CD4-positive, alpha-beta T cell (primary cell): Measurements from ENCODE around the gene RPL12. TPM values are rescaled to one million over a fixed set of nuclear protein-coding genes. Genes with fewer than 3 reads are reported as not detected.
A peak's percentile ranks its signal among the peaks of the same experiment; 100 is the strongest.

Experiments
- ATAC-seq: fragments of 200-7000 bp; cut with Tn5 transposase; one replicate; pipeline ENCODE4 v1.10.0; 2022; ENCODE audit warnings: mild to moderate bottlenecking; ENCODE audit not compliant: poor library complexity
- CTCF ChIA-PET: fragments of 350-600 bp; sonication (Branson Sonifier 250); formaldehyde crosslinking; loops from one replicate; lab custom pipeline; 2021; ENCODE audit warnings: antibody characterized with exemption, inconsistent platforms; lab: Charles Lee
- POLR2A ChIA-PET: fragments of 350-600 bp; sonication (Branson Sonifier 250); formaldehyde crosslinking; loops from one replicate; lab custom pipeline; 2021; ENCODE audit warnings: antibody characterized with exemption, inconsistent platforms; lab: Charles Lee
- DNase-seq, 14 experiments: peaks; one replicate each; pipeline ENCODE4 v3.0.0-alpha.2; 2013 to 2020; ENCODE audit warnings: mixed read lengths in 2 of 14
- H3K27ac ChIP-seq, 2 donors: one replicate each; pipeline versions ENCODE4 v1.5.1 to v1.7.0; 2013; ENCODE audit warnings: low read length in 2 of 2, low read depth in 1 of 2, mild to moderate bottlenecking in 1 of 2
- H3K27me3 ChIP-seq, 2 experiments: 1 replicate in 1 of 2; 2 replicates in 1 of 2; pipeline versions ENCODE4 v1.6.1 to v1.7.0; 2013; ENCODE audit warnings: low read length in 2 of 2, control low read depth in 1 of 2, mild to moderate bottlenecking in 1 of 2, moderate library complexity in 1 of 2; ENCODE audit not compliant: insufficient read depth in 2 of 2, control insufficient read depth in 1 of 2
- H3K36me3 ChIP-seq: one replicate; pipeline ENCODE4 v1.6.1; 2013; ENCODE audit warnings: low read length, control low read depth; ENCODE audit not compliant: insufficient read depth
- H3K4me1 ChIP-seq: one replicate; pipeline ENCODE4 v1.6.1; 2013; ENCODE audit warnings: low read length, control low read depth; ENCODE audit not compliant: insufficient read depth
- H3K4me3 ChIP-seq: one replicate; pipeline ENCODE4 v1.5.1; 2013; ENCODE audit warnings: mild to moderate bottlenecking, low read length, moderate library complexity
- H3K9me3 ChIP-seq, 2 experiments: 1 replicate in 1 of 2; 2 replicates in 1 of 2; pipeline versions ENCODE4 v1.6.1 to v1.7.0; 2013; ENCODE audit warnings: low read length in 2 of 2, mild to moderate bottlenecking in 2 of 2, control low read depth in 1 of 2, moderate library complexity in 1 of 2; ENCODE audit not compliant: control insufficient read depth in 1 of 2, insufficient read depth in 1 of 2
- H3K27ac Mint-ChIP-seq: one replicate; pipeline ENCODE4 v1.8.0; 2020; ENCODE audit warnings: mixed read lengths
- H3K27me3 Mint-ChIP-seq: one replicate; pipeline ENCODE4 v1.8.0; 2021; ENCODE audit warnings: mixed read lengths
- H3K36me3 Mint-ChIP-seq: one replicate; pipeline ENCODE4 v1.8.0; 2021; ENCODE audit warnings: low read depth, mixed read lengths
- H3K4me1 Mint-ChIP-seq: one replicate; pipeline ENCODE4 v1.8.0; 2021; ENCODE audit warnings: low read depth, mixed read lengths
- H3K4me3 Mint-ChIP-seq: one replicate; pipeline ENCODE4 v1.8.0; 2020; ENCODE audit warnings: mild to moderate bottlenecking, mixed read lengths
- H3K9me3 Mint-ChIP-seq: one replicate; pipeline ENCODE4 v1.8.0; 2020; ENCODE audit warnings: mixed read lengths
- intact Hi-C, 2 experiments: fragments of 100-400 bp; cut with DNase I in 1 of 2; cut with micrococcal nuclease in 1 of 2; formaldehyde crosslinking; loops; one replicate each; pipeline versions ENCODE4 v1.15.1 to v1.9.0; 2023 to 2025; cut with DNase I, micrococcal nuclease
- total RNA-seq, 174 experiments: library from RNA in 2 of 174; stranded (reverse) in 2 of 174; gene quantifications; one replicate each; pipeline ENCODE4 v1.2.3 and lab custom pipeline; 2021 to 2026
- TF ChIP-seq, protein P1 (sequence below): fragments of 200-600 bp; IDR thresholded peaks from one replicate; pipeline ENCODE4 v1.8.0; 2022; ENCODE audit warnings: antibody characterized with exemption, mild to moderate bottlenecking

Gene RPL12
- total RNA-seq, 2 experiments from 2014 or later, result 1,884 to 1,993 TPM

- ChIA-PET CTCF (interaction anchor here (0.7 kb wide), 1 partner anchor 10 kb away, joined by 3 read pairs; no protein-coding TSS in a partner anchor), POLR2A (no interaction called here)
- peaks cover 37% of the 10 kb centered on the region for H3K4me1 Mint-ChIP-seq
- H3K4me3 Mint-ChIP-seq, result no peak overlapping the region
- H3K27ac Mint-ChIP-seq, result peak overlapping the region; percentile 71
- Histone ChIP-seq H3K36me3 (peaks cover 72% of the 10 kb centered on the region), H3K27ac (no peak overlapping the region), H3K27me3 (no peaks in the 10 kb centered on the region), H3K4me3 (no peak overlapping the region), H3K4me1 (peaks cover 39% of the 10 kb centered on the region), H3K9me3 (peaks cover 0 to 7% of the 10 kb centered on the region in 2 experiments)
- TF ChIP-seq, protein P1, sequence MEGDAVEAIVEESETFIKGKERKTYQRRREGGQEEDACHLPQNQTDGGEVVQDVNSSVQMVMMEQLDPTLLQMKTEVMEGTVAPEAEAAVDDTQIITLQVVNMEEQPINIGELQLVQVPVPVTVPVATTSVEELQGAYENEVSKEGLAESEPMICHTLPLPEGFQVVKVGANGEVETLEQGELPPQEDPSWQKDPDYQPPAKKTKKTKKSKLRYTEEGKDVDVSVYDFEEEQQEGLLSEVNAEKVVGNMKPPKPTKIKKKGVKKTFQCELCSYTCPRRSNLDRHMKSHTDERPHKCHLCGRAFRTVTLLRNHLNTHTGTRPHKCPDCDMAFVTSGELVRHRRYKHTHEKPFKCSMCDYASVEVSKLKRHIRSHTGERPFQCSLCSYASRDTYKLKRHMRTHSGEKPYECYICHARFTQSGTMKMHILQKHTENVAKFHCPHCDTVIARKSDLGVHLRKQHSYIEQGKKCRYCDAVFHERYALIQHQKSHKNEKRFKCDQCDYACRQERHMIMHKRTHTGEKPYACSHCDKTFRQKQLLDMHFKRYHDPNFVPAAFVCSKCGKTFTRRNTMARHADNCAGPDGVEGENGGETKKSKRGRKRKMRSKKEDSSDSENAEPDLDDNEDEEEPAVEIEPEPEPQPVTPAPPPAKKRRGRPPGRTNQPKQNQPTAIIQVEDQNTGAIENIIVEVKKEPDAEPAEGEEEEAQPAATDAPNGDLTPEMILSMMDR, result no peak
- no peak for ATAC-seq
- H3K27me3 Mint-ChIP-seq, result no peaks in the 10 kb centered on the region
- DNase-seq, result no peak
- intact Hi-C loops, result no loop called here
- no peaks in the 10 kb centered on the region for H3K9me3 Mint-ChIP-seq
- peaks cover 95% of the 10 kb centered on the region for H3K36me3 Mint-ChIP-seq
Observed at GRCh38 chr9:127447416-127448111, 3.6 kb downstream of the RPL12 start.

DNA sequence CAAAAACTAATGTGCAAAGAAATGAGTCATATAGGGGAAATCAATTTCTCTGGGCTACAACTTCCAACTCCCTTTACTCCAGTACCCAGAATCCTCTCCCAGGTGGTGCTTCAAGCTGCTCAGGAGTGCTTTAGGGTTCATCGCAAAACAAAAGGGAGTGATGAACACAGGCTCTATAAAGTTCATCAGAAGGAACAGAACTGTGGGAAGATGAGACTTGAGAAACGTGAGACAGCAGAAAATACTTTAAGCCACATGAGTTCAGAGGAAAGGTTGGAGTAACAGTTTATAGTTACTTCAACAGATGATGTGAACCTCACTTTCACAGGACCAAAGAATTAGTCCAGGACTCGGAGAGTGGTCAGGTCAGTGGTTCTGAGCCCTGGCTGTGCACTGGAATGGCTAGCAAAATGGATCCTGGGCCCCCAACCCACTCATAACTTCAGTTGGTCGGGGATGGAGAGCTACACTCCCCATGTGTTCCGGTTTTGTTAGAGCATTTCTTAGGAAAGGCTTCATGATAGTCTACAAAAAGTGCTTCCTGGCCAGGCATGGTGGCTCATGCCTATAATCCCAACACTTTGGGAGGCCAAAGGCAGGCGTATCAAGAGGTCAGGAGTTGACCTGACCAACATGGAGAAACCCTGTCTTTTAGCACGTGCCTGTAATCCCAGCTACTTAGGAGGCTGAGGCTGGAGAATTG is 4.3 kb downstream of the RPL12 start:
- Histone ChIP-seq H3K4me1 (peaks cover 32% of the 10 kb centered on the region), H3K36me3 (peaks cover 75% of the 10 kb centered on the region), H3K27ac (no peak overlapping the region), H3K4me3 (no peak overlapping the region), H3K27me3 (no peaks in the 10 kb centered on the region), H3K9me3 (peaks cover 0 to 7% of the 10 kb centered on the region in 2 experiments)
- DNase-seq (no peak), ATAC-seq (no peak)
- Mint-ChIP-seq H3K9me3 (no peaks in the 10 kb centered on the region), H3K4me1 (peaks cover 30% of the 10 kb centered on the region), H3K27me3 (no peaks in the 10 kb centered on the region), H3K4me3 (no peak overlapping the region), H3K36me3 (peaks cover 97% of the 10 kb centered on the region), H3K27ac (peak overlapping the region; percentile 71)
- TF ChIP-seq, protein P1, result no peak
- POLR2A ChIA-PET, result no interaction called here
- intact Hi-C loops, result no loop called here
- CTCF ChIA-PET, result interaction anchor here (0.7 kb wide), 1 partner anchor 9 kb away, joined by 3 read pairs; no protein-coding TSS in a partner anchor

DNA sequence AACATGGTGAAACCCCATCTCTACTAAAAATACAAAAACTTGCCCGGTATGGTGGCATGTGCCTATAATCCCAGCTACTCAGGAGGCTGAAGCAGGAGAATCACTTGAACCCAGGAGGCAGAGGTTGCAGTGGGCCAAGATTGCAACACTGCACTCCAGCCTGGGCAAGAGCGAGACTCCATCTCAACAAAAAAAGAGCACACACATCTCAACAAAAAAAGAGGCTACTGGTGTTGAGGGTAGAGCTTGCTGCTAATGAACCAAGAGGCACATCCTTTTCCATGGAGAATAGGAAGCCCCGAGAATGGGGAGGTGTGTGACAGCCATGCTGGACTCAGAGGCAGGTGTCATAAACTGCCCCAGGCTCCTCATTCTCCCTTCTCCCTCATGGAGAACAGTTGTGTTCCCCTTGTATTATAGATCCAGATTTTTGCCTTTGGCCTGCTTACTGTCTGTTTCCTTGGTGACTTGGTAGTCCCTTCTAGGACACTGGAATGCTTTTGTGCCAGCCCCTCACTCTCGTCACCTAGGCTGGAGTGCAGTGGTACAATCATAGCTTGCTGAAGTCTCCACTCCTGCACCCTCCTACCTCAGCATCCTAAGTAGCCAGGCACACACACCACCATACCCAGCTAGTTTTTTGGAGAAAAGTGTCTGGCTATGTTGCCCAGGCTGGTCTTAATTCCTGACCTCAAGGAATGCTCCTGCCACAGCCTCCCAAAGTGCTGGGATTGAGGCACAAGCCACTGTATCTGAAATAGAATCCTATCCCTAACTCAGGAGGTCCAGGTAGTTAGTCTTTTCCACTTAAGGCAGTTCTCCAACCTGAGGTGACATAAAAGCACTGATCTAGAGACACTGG is 5.1 kb downstream of the RPL12 start:
- no peak overlapping the region for H3K27ac ChIP-seq
- Mint-ChIP-seq H3K9me3 (no peaks in the 10 kb centered on the region), H3K36me3 (peaks cover 93% of the 10 kb centered on the region), H3K27ac (peak overlapping the region; percentile 71), H3K4me1 (peaks cover 22% of the 10 kb centered on the region), H3K4me3 (no peak overlapping the region), H3K27me3 (no peaks in the 10 kb centered on the region)
- peak in 1 of 14 experiments; percentile 6 for DNase-seq
- intact Hi-C loops, result no loop called here
- H3K36me3 ChIP-seq, result peaks cover 79% of the 10 kb centered on the region
- ATAC-seq, result no peak
- CTCF ChIA-PET, result interaction anchor here (0.6 kb wide), 1 partner anchor 142 kb away, joined by 3 read pairs; no protein-coding TSS in a partner anchor
- H3K27me3 ChIP-seq, result no peaks in the 10 kb centered on the region
- peaks cover 27% of the 10 kb centered on the region for H3K4me1 ChIP-seq
- H3K9me3 ChIP-seq, result peaks cover 0 to 7% of the 10 kb centered on the region in 2 experiments
- POLR2A ChIA-PET, result no interaction called here
- H3K4me3 ChIP-seq, result no peak overlapping the region
- TF ChIP-seq, protein P1, result no peak
